Limb (tissue), 2 donors: Measurements from ENCODE around the gene ADAMTS17.
A peak's percentile ranks its signal among the peaks of the same experiment; 100 is the strongest.

Experiments
- DNase-seq, 2 donors: peaks; one replicate each; pipeline ENCODE4 v3.0.0-alpha.2; 2016; ENCODE audit errors: extremely low spot score in 2 of 2

The ADAMTS17 gene

GRCh38 chr15:100226107-100226506, 115.7 kb downstream of the ADAMTS17 start:
- DNase-seq, result no peak

- no peak for DNase-seq
These were observed 117.3 kb downstream of the ADAMTS17 start for GRCh38 chr15:100224206-100225185.

- DNase-seq, result no peak
These were observed 119.4 kb downstream of the ADAMTS17 start for GRCh38 chr15:100222349-100222715.

GRCh38 chr15:100221471-100222348, 120.1 kb downstream of the ADAMTS17 start:
- peak in 1 of 2 donors; percentile 62 for DNase-seq

GRCh38 chr15:100220058-100220768, 121.6 kb downstream of the ADAMTS17 start:
- no peak for DNase-seq

GRCh38 chr15:100218434-100218833, 123.3 kb downstream of the ADAMTS17 start:
- DNase-seq, result no peak

- no peak for DNase-seq
These were observed 125.6 kb downstream of the ADAMTS17 start for GRCh38 chr15:100216182-100216581.

GRCh38 chr15:100215843-100216169, 126.0 kb downstream of the ADAMTS17 start:
- DNase-seq, result no peak

- DNase-seq, result no peak
These were observed 126.5 kb downstream of the ADAMTS17 start for GRCh38 chr15:100215031-100215842.

- no peak for DNase-seq
These were observed 129.6 kb downstream of the ADAMTS17 start for GRCh38 chr15:100211855-100212850.

- no peak for DNase-seq
These were observed 131.4 kb downstream of the ADAMTS17 start for GRCh38 chr15:100210338-100210737.

- DNase-seq, result no peak
These were observed 132.7 kb downstream of the ADAMTS17 start for GRCh38 chr15:100208921-100209603.

- DNase-seq, result no peak
These were observed 134.7 kb downstream of the ADAMTS17 start for GRCh38 chr15:100207053-100207452.

GRCh38 chr15:100206643-100207042, 135.1 kb downstream of the ADAMTS17 start:
- DNase-seq, result no peak

GRCh38 chr15:100205549-100206295, 136.1 kb downstream of the ADAMTS17 start:
- DNase-seq, result no peak

- no peak for DNase-seq
These were observed 137.0 kb downstream of the ADAMTS17 start for GRCh38 chr15:100204771-100205170.

GRCh38 chr15:100204211-100204610, 137.6 kb downstream of the ADAMTS17 start:
- no peak for DNase-seq

GRCh38 chr15:100202309-100202960, 139.3 kb downstream of the ADAMTS17 start:
- peak in 1 of 2 donors; percentile 18 for DNase-seq
